Caco-2 (cell line): ENCODE data around the gene ATP2B3. TPM values are rescaled to one million over a fixed set of nuclear protein-coding genes. Genes with fewer than 3 reads are reported as not detected.

Experiments
- BruUV-seq: library from RNA; stranded (reverse); fragments of 400-500 nt; replicated peaks from 2 replicates; lab custom pipeline; 2021; lab: Mats Ljungman, UMichigan
- CTCF ChIA-PET: fragments of 300-600 bp; sonication (Branson Sonifier 250); formaldehyde crosslinking; loops from one replicate; lab custom pipeline; 2022; ENCODE audit warnings: antibody characterized with exemption; lab: Charles Lee
- POLR2A ChIA-PET: fragments of 300-600 bp; sonication (Branson Sonifier 250); formaldehyde crosslinking; loops from one replicate; lab custom pipeline; 2022; ENCODE audit warnings: antibody characterized with exemption; lab: Charles Lee
- DNase-seq, 2 experiments: peaks; one replicate each; pipeline versions ENCODE4 v3.0.0 to v3.0.0-alpha.2; 2020 to 2022
- H3K27me3 ChIP-seq: replicated peaks from 2 replicates; pipeline ENCODE4 v1.6.0; 2011; ENCODE audit warnings: low read length; ENCODE audit not compliant: control insufficient read depth, insufficient read depth
- H3K36me3 ChIP-seq: 2 replicates; pipeline ENCODE4 v1.5.1; 2011; ENCODE audit warnings: low read length; ENCODE audit not compliant: control insufficient read depth, insufficient read depth
- H3K4me1 ChIP-seq: fragments of 250-450 bp; sonication (Bioruptor Pico); 2 replicates; pipeline ENCODE4 v1.5.1; 2020; ENCODE audit warnings: mild to moderate bottlenecking
- H3K4me3 ChIP-seq: 2 replicates; pipeline ENCODE4 v1.5.1; 2011; ENCODE audit warnings: low read depth, mild to moderate bottlenecking, control low read depth, low read length
- H3K9me3 ChIP-seq: fragments of 250-450 bp; sonication (Bioruptor Pico); 2 replicates; pipeline ENCODE4 v1.5.1; 2020; ENCODE audit warnings: mild to moderate bottlenecking, moderate library complexity
- H3K27ac Mint-ChIP-seq: one replicate; pipeline ENCODE4 v1.8.0; 2022; ENCODE audit warnings: mixed read lengths; ENCODE audit not compliant: unreplicated experiment
- H3K27me3 Mint-ChIP-seq: one replicate; pipeline ENCODE4 v1.8.0; 2022; ENCODE audit warnings: mixed read lengths; ENCODE audit not compliant: insufficient read depth, unreplicated experiment
- H3K36me3 Mint-ChIP-seq: one replicate; pipeline ENCODE4 v1.8.0; 2022; ENCODE audit warnings: mild to moderate bottlenecking, mixed read lengths; ENCODE audit not compliant: insufficient read depth, unreplicated experiment
- H3K4me1 Mint-ChIP-seq: one replicate; pipeline ENCODE4 v1.8.0; 2022; ENCODE audit warnings: low read depth, mixed read lengths; ENCODE audit not compliant: unreplicated experiment
- H3K4me3 Mint-ChIP-seq: one replicate; pipeline ENCODE4 v1.8.0; 2022; ENCODE audit warnings: mild to moderate bottlenecking, moderate library complexity, mixed read lengths; ENCODE audit not compliant: unreplicated experiment
- H3K9me3 Mint-ChIP-seq: one replicate; pipeline ENCODE4 v1.8.0; 2022; ENCODE audit warnings: mixed read lengths; ENCODE audit not compliant: unreplicated experiment
- intact Hi-C: fragments of 100-400 bp; cut with micrococcal nuclease; formaldehyde crosslinking; loops from one replicate; pipeline ENCODE4 v1.10.0; 2022; ENCODE audit not compliant: unreplicated experiment
- total RNA-seq: library from RNA; stranded (reverse); gene quantifications from 2 replicates; pipeline ENCODE4 v1.2.3, GENCODE V29; 2022
- TF ChIP-seq, protein P1 (sequence below), 2 experiments: fragments of 200-600 bp in 1 of 2; IDR thresholded peaks; 1 replicate in 1 of 2; 2 replicates in 1 of 2; pipeline versions ENCODE4 v1.5.1 to v1.8.0; 2011 to 2022; ENCODE audit warnings: antibody characterized with exemption in 1 of 2, control low read depth in 1 of 2, inconsistent platforms in 1 of 2, low read depth in 1 of 2, low read length in 1 of 2, mild to moderate bottlenecking in 1 of 2, moderate library complexity in 1 of 2; ENCODE audit not compliant: insufficient read depth in 1 of 2, severe bottlenecking in 1 of 2, unreplicated experiment in 1 of 2

The ATP2B3 gene
- total RNA-seq, 1 experiment from 2014 or later: not detected

DNA sequence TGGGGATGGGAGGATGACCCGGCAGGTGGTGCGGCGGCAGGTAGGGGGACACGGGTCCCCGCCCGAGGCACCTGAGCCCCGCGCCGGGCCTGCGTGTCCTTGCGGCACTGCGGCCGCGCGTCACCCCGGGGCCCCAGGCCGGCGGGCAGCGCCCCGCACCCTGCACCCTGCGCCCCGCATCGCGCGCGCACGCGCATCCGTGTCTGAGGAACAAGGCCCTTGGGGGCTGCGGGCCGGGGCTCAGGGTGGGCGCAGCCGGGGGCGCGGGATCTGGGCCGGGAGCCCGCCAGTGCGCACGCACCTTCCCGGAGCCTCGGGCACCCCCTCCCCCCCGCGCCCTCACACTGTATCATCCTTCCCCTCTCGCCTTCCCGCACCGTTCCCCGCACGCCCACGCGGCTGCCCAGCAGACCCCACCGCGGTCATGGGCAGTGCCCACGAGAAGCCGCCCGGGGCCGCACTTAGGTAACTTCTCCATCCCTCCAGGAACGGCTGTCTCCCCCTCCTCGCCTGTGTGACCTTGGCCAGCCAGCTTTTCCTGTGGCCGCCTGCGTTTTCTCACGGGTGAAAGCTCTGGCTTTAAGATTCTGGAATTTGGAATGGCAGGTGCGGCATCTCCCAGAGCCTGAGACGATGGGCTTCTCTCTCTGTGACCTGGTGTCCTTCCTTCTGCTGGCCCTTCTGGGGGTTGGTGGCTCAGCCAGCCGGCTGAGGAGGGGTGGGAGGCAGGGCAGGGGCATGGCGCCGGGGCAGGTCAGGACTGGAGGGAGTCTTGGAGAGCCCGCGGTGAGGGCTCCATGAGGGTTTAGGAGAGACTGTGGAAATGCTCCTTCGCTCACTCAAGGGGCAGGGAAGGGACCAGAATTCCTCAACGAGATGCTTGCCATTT is 748 bp downstream of the ATP2B3 start:
- H3K9me3 Mint-ChIP-seq: no peaks in the 10 kb centered on the region
- DNase-seq: no peak
- H3K27me3 Mint-ChIP-seq: no peaks in the 10 kb centered on the region
- no peak overlapping the region for H3K4me3 Mint-ChIP-seq
- H3K36me3 Mint-ChIP-seq: no peaks in the 10 kb centered on the region
- Histone ChIP-seq H3K9me3 (no peaks in the 10 kb centered on the region), H3K27me3 (no peaks in the 10 kb centered on the region), H3K36me3 (no peaks in the 10 kb centered on the region), H3K4me1 (no peaks in the 10 kb centered on the region), H3K4me3 (no peak overlapping the region)
- ChIA-PET POLR2A (no interaction called here), CTCF (no interaction called here)
- TF ChIP-seq, protein P1, sequence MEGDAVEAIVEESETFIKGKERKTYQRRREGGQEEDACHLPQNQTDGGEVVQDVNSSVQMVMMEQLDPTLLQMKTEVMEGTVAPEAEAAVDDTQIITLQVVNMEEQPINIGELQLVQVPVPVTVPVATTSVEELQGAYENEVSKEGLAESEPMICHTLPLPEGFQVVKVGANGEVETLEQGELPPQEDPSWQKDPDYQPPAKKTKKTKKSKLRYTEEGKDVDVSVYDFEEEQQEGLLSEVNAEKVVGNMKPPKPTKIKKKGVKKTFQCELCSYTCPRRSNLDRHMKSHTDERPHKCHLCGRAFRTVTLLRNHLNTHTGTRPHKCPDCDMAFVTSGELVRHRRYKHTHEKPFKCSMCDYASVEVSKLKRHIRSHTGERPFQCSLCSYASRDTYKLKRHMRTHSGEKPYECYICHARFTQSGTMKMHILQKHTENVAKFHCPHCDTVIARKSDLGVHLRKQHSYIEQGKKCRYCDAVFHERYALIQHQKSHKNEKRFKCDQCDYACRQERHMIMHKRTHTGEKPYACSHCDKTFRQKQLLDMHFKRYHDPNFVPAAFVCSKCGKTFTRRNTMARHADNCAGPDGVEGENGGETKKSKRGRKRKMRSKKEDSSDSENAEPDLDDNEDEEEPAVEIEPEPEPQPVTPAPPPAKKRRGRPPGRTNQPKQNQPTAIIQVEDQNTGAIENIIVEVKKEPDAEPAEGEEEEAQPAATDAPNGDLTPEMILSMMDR (IDR thresholded peaks at IDR 0.05; ENCODE audit: insufficient read depth in 1 of 2, low read depth in 1 of 2, low read length in 1 of 2, severe bottlenecking in 1 of 2, unreplicated experiment in 1 of 2): no peak
- no TSS peak for BruUV-seq
- no peaks in the 10 kb centered on the region for H3K4me1 Mint-ChIP-seq
- intact Hi-C loops: no loop called here
- no peak overlapping the region for H3K27ac Mint-ChIP-seq

DNA sequence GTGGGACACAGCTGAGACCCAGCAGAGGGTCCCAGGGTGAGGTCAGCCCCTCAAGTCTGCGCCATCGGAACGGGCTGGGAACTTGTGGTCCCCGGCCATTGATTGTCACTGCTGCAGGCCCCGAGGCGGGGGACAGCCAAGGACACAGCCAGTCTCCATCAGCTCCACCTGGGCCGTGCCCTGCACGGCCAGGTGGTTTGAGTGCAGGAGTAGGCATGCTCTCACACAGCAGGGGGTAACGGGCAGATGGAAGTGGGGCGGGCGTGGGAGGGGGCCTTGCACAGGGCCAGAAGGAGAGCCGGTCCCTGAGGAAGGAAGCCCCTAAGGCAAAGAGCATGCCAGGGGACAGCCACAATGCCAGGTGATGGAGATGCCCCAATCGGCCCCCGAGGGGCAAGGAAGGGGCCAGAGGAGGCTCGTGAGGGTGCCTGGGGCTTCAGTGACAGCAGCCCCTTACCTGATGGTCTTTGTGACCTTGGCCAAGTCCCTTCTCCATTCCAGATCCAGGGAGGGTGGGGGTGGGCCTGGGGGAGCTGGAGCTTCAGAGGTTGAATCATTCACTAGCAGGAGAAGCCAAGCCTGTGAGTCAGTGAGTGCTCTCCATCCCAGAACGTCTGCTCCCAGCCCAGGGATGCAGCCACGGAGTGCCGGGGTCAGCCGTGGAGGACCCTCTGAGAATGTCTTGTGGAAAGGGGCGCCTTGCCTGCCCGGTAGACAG is 2.3 kb downstream of the ATP2B3 start:
- DNase-seq: no peak
- H3K27me3 Mint-ChIP-seq: no peaks in the 10 kb centered on the region
- TF ChIP-seq, protein P1 (IDR thresholded peaks at IDR 0.05; ENCODE audit: insufficient read depth in 1 of 2, low read depth in 1 of 2, low read length in 1 of 2, severe bottlenecking in 1 of 2, unreplicated experiment in 1 of 2): no peak
- no peaks in the 10 kb centered on the region for H3K9me3 Mint-ChIP-seq
- Histone ChIP-seq H3K27me3 (no peaks in the 10 kb centered on the region), H3K4me3 (no peak overlapping the region), H3K36me3 (no peaks in the 10 kb centered on the region), H3K9me3 (no peaks in the 10 kb centered on the region), H3K4me1 (no peaks in the 10 kb centered on the region)
- CTCF ChIA-PET: no interaction called here
- no peaks in the 10 kb centered on the region for H3K4me1 Mint-ChIP-seq
- POLR2A ChIA-PET: no interaction called here
- intact Hi-C loops: no loop called here
- no peaks in the 10 kb centered on the region for H3K36me3 Mint-ChIP-seq
- no peak overlapping the region for H3K4me3 Mint-ChIP-seq
- BruUV-seq: no TSS peak
- no peak overlapping the region for H3K27ac Mint-ChIP-seq

DNA sequence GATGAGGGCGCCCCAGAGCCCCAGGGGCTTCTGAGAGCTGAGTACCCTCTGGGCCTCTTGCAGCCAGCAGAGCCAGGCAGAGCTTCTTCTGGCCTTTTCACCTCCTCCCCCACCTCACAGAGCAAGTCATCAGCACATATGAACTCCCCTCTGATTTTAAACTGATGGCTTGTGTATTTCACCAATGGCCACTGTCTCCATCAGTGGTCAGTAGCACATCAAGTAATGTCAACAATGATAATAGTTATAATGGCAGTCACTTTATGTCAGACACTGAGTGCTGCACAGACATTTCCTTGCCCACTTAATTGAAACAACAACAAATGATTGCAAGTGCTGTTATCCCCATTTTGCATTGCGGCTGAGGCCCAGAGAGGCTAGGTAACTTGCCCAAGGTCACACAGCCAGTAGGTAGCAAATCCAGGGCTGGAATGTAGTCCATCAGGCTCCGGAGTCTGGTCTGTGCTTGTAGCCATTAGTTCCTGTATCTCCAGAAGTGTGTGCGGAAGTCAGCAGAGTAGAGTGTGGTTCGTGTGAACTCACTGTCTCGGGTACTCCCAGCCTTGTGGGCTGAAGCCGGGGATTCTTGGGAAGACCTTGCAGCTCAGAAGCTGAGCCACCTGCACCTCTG is 3.0 kb downstream of the ATP2B3 start:
- H3K9me3 Mint-ChIP-seq: no peaks in the 10 kb centered on the region
- no peaks in the 10 kb centered on the region for H3K27me3 ChIP-seq
- no peak for DNase-seq
- TF ChIP-seq, protein P1 (IDR thresholded peaks at IDR 0.05; ENCODE audit: insufficient read depth in 1 of 2, low read depth in 1 of 2, low read length in 1 of 2, severe bottlenecking in 1 of 2, unreplicated experiment in 1 of 2): no peak
- H3K4me3 Mint-ChIP-seq: no peak overlapping the region
- ChIA-PET CTCF (no interaction called here), POLR2A (no interaction called here)
- no peaks in the 10 kb centered on the region for H3K36me3 Mint-ChIP-seq
- intact Hi-C loops: no loop called here
- no peak overlapping the region for H3K27ac Mint-ChIP-seq
- H3K4me1 Mint-ChIP-seq: no peaks in the 10 kb centered on the region
- no peaks in the 10 kb centered on the region for H3K36me3 ChIP-seq
- no peaks in the 10 kb centered on the region for H3K9me3 ChIP-seq
- no TSS peak for BruUV-seq
- no peaks in the 10 kb centered on the region for H3K4me1 ChIP-seq
- no peaks in the 10 kb centered on the region for H3K27me3 Mint-ChIP-seq
- no peak overlapping the region for H3K4me3 ChIP-seq
